ENCODE data around the gene MAPK8IP3.

- TF ChIP-seq CTCF (IDR thresholded peaks at IDR 0.05), result no peak
- TF ChIP-seq EZH2phosphoT487 (IDR thresholded peaks at IDR 0.05), result no peak
- TF ChIP-seq EZH2 (IDR thresholded peaks at IDR 0.05), result no peak
Measured at GRCh38 chr16:1740781-1741490, 34.9 kb downstream of the MAPK8IP3 start.

Measured in neural progenitor cell (in vitro differentiated cells).